ENCODE measurements around the gene SLC35B2. TPM values are rescaled to one million over a fixed set of nuclear protein-coding genes. Genes with fewer than 3 reads are reported as not detected.
A peak's percentile ranks its signal among the peaks of the same experiment; 100 is the strongest.

The SLC35B2 gene
- total and polyA plus RNA-seq, 9 of the 15 experiments (the other 6 are each of a cell fraction or from before 2014, with no cell fraction given): 14.5 to 59.1 (median 47.1) TPM

GRCh38 chr6:44247338-44248302 lies 9.7 kb downstream of the SLC35B2 start (continued):
- no peak for TF ChIP-seq NFIX (CRISPR knock-in tag; IDR thresholded peaks at IDR 0.05; ENCODE audit: low read depth)
- TF ChIP-seq ZNF586 (CRISPR knock-in tag; conservative IDR thresholded peaks at IDR 0.05): no peak; the same call in 1 of the 2 replicates
- peak; percentile 99 for TF ChIP-seq RBM22 (IDR thresholded peaks at IDR 0.05; ENCODE audit: low read depth, low read length, poor library complexity, severe bottlenecking)
- no peak for TF ChIP-seq NUFIP1 (IDR thresholded peaks at IDR 0.05; ENCODE audit: partially characterized antibody)
- TF ChIP-seq, protein P1, sequence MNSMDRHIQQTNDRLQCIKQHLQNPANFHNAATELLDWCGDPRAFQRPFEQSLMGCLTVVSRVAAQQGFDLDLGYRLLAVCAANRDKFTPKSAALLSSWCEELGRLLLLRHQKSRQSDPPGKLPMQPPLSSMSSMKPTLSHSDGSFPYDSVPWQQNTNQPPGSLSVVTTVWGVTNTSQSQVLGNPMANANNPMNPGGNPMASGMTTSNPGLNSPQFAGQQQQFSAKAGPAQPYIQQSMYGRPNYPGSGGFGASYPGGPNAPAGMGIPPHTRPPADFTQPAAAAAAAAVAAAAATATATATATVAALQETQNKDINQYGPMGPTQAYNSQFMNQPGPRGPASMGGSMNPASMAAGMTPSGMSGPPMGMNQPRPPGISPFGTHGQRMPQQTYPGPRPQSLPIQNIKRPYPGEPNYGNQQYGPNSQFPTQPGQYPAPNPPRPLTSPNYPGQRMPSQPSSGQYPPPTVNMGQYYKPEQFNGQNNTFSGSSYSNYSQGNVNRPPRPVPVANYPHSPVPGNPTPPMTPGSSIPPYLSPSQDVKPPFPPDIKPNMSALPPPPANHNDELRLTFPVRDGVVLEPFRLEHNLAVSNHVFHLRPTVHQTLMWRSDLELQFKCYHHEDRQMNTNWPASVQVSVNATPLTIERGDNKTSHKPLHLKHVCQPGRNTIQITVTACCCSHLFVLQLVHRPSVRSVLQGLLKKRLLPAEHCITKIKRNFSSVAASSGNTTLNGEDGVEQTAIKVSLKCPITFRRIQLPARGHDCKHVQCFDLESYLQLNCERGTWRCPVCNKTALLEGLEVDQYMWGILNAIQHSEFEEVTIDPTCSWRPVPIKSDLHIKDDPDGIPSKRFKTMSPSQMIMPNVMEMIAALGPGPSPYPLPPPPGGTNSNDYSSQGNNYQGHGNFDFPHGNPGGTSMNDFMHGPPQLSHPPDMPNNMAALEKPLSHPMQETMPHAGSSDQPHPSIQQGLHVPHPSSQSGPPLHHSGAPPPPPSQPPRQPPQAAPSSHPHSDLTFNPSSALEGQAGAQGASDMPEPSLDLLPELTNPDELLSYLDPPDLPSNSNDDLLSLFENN (IDR thresholded peaks at IDR 0.05; ENCODE audit: low read depth in 2 of 2, low read length in 2 of 2): peak in 1 of 2 experiments; percentile 54; a peak in 2 of 4 replicates
- TF ChIP-seq, protein P2, sequence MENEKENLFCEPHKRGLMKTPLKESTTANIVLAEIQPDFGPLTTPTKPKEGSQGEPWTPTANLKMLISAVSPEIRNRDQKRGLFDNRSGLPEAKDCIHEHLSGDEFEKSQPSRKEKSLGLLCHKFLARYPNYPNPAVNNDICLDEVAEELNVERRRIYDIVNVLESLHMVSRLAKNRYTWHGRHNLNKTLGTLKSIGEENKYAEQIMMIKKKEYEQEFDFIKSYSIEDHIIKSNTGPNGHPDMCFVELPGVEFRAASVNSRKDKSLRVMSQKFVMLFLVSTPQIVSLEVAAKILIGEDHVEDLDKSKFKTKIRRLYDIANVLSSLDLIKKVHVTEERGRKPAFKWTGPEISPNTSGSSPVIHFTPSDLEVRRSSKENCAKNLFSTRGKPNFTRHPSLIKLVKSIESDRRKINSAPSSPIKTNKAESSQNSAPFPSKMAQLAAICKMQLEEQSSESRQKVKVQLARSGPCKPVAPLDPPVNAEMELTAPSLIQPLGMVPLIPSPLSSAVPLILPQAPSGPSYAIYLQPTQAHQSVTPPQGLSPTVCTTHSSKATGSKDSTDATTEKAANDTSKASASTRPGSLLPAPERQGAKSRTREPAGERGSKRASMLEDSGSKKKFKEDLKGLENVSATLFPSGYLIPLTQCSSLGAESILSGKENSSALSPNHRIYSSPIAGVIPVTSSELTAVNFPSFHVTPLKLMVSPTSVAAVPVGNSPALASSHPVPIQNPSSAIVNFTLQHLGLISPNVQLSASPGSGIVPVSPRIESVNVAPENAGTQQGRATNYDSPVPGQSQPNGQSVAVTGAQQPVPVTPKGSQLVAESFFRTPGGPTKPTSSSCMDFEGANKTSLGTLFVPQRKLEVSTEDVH (IDR thresholded peaks at IDR 0.05; ENCODE audit: low read depth, partially characterized antibody): peak; percentile 42
- peak; percentile 91 for TF ChIP-seq MAFK (IDR thresholded peaks at IDR 0.05; ENCODE audit: low read length)
- TF ChIP-seq, protein P3, sequence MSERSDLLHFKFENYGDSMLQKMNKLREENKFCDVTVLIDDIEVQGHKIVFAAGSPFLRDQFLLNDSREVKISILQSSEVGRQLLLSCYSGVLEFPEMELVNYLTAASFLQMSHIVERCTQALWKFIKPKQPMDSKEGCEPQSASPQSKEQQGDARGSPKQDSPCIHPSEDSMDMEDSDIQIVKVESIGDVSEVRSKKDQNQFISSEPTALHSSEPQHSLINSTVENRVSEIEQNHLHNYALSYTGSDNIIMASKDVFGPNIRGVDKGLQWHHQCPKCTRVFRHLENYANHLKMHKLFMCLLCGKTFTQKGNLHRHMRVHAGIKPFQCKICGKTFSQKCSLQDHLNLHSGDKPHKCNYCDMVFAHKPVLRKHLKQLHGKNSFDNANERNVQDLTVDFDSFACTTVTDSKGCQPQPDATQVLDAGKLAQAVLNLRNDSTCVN (CRISPR knock-in tag; IDR thresholded peaks at IDR 0.05): no peak
- peak; percentile 12 for TF ChIP-seq BRD9 (IDR thresholded peaks at IDR 0.05; ENCODE audit: low read depth, partially characterized antibody)
- TF ChIP-seq TSC22D4 (tag; IDR thresholded peaks at IDR 0.05): no peak
- TF ChIP-seq, protein P4, sequence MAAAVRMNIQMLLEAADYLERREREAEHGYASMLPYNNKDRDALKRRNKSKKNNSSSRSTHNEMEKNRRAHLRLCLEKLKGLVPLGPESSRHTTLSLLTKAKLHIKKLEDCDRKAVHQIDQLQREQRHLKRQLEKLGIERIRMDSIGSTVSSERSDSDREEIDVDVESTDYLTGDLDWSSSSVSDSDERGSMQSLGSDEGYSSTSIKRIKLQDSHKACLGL (CRISPR knock-in tag; IDR thresholded peaks at IDR 0.05; ENCODE audit: borderline replicate concordance, poor library complexity, severe bottlenecking): peak; percentile 99
- TF ChIP-seq NR1H2 (CRISPR knock-in tag; IDR thresholded peaks at IDR 0.05): peak; percentile 65; the same call in 1 of the 2 replicates
- peak; percentile 93 for TF ChIP-seq PCBP2 (IDR thresholded peaks at IDR 0.05; ENCODE audit: low read depth, low read length, poor library complexity, severe bottlenecking)
- TF ChIP-seq, protein P5, sequence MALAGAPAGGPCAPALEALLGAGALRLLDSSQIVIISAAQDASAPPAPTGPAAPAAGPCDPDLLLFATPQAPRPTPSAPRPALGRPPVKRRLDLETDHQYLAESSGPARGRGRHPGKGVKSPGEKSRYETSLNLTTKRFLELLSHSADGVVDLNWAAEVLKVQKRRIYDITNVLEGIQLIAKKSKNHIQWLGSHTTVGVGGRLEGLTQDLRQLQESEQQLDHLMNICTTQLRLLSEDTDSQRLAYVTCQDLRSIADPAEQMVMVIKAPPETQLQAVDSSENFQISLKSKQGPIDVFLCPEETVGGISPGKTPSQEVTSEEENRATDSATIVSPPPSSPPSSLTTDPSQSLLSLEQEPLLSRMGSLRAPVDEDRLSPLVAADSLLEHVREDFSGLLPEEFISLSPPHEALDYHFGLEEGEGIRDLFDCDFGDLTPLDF (CRISPR knock-in tag; IDR thresholded peaks at IDR 0.05): 0 out of 2 replicates have a peak, but pooled peaks have one; percentile 23

Measured in K562 (cell line).